IMR-90 (cell line): ENCODE measurements around the gene FER1L5.

Experiments
- CTCF ChIP-seq: conservative IDR thresholded peaks from 2 replicates; pipeline ENCODE4 v1.5.1; 2012; ENCODE audit warnings: mild to moderate bottlenecking, low read depth, low read length, improper control_type of control experiment
- FOS ChIP-seq: fragments of 150-350 bp; IDR thresholded peaks from 2 replicates; pipeline ENCODE4 v1.6.1; 2016; ENCODE audit warnings: low read depth, low read length
- MAFK ChIP-seq: IDR thresholded peaks from 2 replicates; pipeline ENCODE4 v1.6.1; 2012; ENCODE audit warnings: low read depth, low read length, improper control_type of control experiment
- MAZ ChIP-seq: IDR thresholded peaks from 2 replicates; pipeline ENCODE4 v1.6.1; 2012; ENCODE audit warnings: low read depth, mild to moderate bottlenecking, low read length, improper control_type of control experiment, moderate library complexity, borderline replicate concordance
- MXI1 ChIP-seq: IDR thresholded peaks from 2 replicates; pipeline ENCODE4 v1.6.1; 2012; ENCODE audit warnings: low read depth, mild to moderate bottlenecking, low read length, moderate library complexity, borderline replicate concordance
- POLR2A ChIP-seq: IDR thresholded peaks from 2 replicates; pipeline ENCODE4 v1.6.1; 2012; ENCODE audit warnings: mild to moderate bottlenecking, low read depth, low read length
- RAD21 ChIP-seq: IDR thresholded peaks from 2 replicates; pipeline ENCODE4 v1.6.1; 2012; ENCODE audit warnings: low read length, improper control_type of control experiment
- RCOR1 ChIP-seq: IDR thresholded peaks from 2 replicates; pipeline ENCODE4 v1.6.1; 2012; ENCODE audit warnings: mild to moderate bottlenecking, low read length, improper control_type of control experiment; ENCODE audit not compliant: insufficient replicate concordance
- SMC3 ChIP-seq: fragments of 150-350 bp; IDR thresholded peaks from 2 replicates; pipeline ENCODE4 v1.6.1; 2016; ENCODE audit warnings: low read depth, mild to moderate bottlenecking, antibody characterized with exemption, low read length, moderate library complexity
- USF2 ChIP-seq: fragments of 150-350 bp; IDR thresholded peaks from 2 replicates; pipeline ENCODE4 v1.6.1; 2017; ENCODE audit warnings: mild to moderate bottlenecking, antibody characterized with exemption, low read length, low read depth

GRCh38 chr2:96694816-96695455, 52.4 kb downstream of the FER1L5 start:
- TF ChIP-seq CTCF (no peak), MAFK (no peak), MXI1 (no peak), POLR2A (no peak), SMC3 (no peak), MAZ (no peak), USF2 (no peak), FOS (no peak), RCOR1 (no peak), RAD21 (no peak)
